ENCODE results near the gene SMAD6. TPM values are rescaled to one million over a fixed set of nuclear protein-coding genes. Genes with fewer than 3 reads are reported as not detected.

Gene SMAD6
- total and polyA plus RNA-seq, 2 experiments from 2014 or later: 3.6 to 32.9 TPM

DNA sequence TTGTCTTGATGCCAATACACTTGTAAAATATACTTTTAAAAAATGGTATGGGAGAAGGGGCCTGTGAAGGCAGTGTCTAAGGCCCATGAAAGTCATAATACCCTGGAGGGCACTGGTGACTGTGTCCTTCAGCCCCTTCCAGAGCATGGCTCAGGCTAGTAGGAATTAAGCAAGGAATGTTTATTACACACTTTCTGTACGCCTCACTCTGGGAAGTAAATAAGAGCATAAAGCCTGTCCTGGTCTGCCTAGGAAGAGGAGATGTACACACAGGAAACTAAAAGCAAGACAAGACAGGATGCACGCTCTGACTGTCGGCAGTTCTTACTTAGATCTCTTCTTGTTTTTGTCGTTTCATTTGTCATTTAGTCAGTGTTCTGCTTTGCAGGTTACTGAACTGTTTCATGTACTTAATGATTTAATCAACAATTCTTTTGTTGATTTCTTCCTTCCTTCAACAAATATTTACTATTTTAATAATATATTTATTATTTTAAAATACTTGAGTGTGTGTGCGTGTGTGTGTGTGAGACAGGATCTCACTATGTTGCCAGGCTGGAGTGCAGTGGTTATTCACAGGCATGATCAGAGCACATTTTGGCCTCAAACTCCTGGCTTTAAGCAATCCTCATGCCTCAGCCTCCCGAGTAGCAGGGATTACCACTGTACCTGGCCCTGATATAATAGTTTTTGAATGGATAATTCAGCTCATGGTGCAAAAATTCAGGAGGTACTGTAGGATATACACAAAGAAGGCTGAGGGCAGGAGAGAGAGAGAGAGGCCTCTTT lies 9.0 kb upstream of the SMAD6 start:
- Histone ChIP-seq H2AFZ (no peak overlapping the region), H3K27ac (no peak overlapping the region), H3K9me3 (ENCODE audit: low read depth) (no peaks in the 10 kb centered on the region), H3K79me2 (ENCODE audit: insufficient read depth) (no peaks in the 10 kb centered on the region), H3K9me2 (ENCODE audit: insufficient read depth) (no peaks in the 10 kb centered on the region), H3K27me3 (replicated peaks; ENCODE audit: insufficient read depth) (no peaks in the 10 kb centered on the region), H4K20me1 (ENCODE audit: insufficient read depth) (no peaks in the 10 kb centered on the region), H3K4me1 (ENCODE audit: insufficient read depth) (0 out of 2 replicates have a peak, but pooled peaks cover under 1% of the 10 kb centered on the region), H3K9ac (no peak overlapping the region), H3F3A (ENCODE audit: insufficient read depth) (no peaks in the 10 kb centered on the region), H3K4me2 (ENCODE audit: unreplicated experiment) (no peak overlapping the region), H3K4me3 (no peak overlapping the region), H3K36me3 (ENCODE audit: low read depth) (no peaks in the 10 kb centered on the region)
- in situ Hi-C loops (cut with MboI): loop anchor here (10.0 kb wide), 1 partner anchor 78 kb away; no protein-coding TSS in a partner anchor
- DNase-seq: no peak
- WGBS, 2 experiments (ENCODE audit: low coverage in 1 of 2, low lambda C conversion rate in 2 of 2, missing lambda C conversion rate in 2 of 2): 72 to 75% methylated on average over 6 of the region's 6 CpGs
- no peak for TF ChIP-seq EZH2 (IDR thresholded peaks at IDR 0.05; ENCODE audit: insufficient read depth, poor library complexity, severe bottlenecking)
- TF ChIP-seq EZH2phosphoT487 (IDR thresholded peaks at IDR 0.05; ENCODE audit: insufficient read depth, low read depth): no peak

GRCh38 chr15:66696770-66697169 lies 5.3 kb upstream of the SMAD6 start:
- H4K20me1 ChIP-seq (ENCODE audit: insufficient read depth): no peaks in the 10 kb centered on the region
- H3K9ac ChIP-seq: no peak overlapping the region
- in situ Hi-C loops (cut with MboI): loop anchor here (10.0 kb wide), 1 partner anchor 82 kb away; no protein-coding TSS in a partner anchor

DNA sequence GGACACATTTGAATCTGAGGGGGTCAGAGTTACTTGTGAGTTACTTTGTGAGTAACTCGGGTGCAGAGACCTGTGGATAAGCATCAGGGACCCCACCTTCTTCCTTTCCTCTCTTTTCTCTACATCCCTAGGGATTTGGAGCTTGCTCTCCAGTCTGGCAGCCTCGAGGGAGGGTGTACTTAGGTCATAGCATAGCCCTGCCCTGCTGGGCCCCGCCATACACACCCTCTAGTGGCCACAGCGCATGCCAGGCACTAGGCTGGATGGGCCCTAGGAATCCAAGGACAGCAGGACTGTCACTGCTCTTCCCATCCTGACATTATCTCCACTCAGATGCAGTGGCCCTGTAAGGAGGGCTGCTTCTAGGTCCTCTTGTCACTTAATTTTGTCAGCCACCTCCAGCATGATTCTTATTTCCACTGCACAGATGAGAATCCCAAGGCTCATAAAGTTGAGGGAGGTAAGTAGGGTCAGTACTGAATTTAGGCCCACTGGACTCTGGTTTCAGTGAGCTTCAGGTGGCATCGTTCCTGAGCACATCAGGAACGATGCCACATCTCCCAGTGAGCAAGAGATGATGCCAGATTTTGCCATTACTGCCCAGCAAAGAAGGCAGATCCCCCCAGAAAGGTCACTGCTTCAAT lies 3.6 kb upstream of the SMAD6 start:
- DNase-seq: peak; percentile 95
- Histone ChIP-seq H3F3A (ENCODE audit: insufficient read depth) (no peaks in the 10 kb centered on the region), H3K4me2 (ENCODE audit: unreplicated experiment) (no peak overlapping the region), H3K9me2 (ENCODE audit: insufficient read depth) (no peaks in the 10 kb centered on the region), H3K4me3 (no peak overlapping the region), H3K27me3 (replicated peaks; ENCODE audit: insufficient read depth) (no peaks in the 10 kb centered on the region), H3K4me1 (ENCODE audit: insufficient read depth) (0 out of 2 replicates have a peak, but pooled peaks cover 7% of the 10 kb centered on the region), H3K9ac (no peak overlapping the region), H3K79me2 (ENCODE audit: insufficient read depth) (peaks cover 12% of the 10 kb centered on the region), H3K27ac (no peak overlapping the region), H3K9me3 (ENCODE audit: low read depth) (no peaks in the 10 kb centered on the region), H2AFZ (no peak overlapping the region), H3K36me3 (ENCODE audit: low read depth) (no peaks in the 10 kb centered on the region), H4K20me1 (ENCODE audit: insufficient read depth) (no peaks in the 10 kb centered on the region)
- in situ Hi-C loops (cut with MboI): loop anchor here (10.0 kb wide), 1 partner anchor 84 kb away; no protein-coding TSS in a partner anchor
- 7 to 11% methylated on average over 6 of the region's 6 CpGs for WGBS, 2 experiments (ENCODE audit: low coverage in 1 of 2, low lambda C conversion rate in 2 of 2, missing lambda C conversion rate in 2 of 2)
- TF ChIP-seq EZH2phosphoT487 (IDR thresholded peaks at IDR 0.05; ENCODE audit: insufficient read depth, low read depth): no peak
- TF ChIP-seq EZH2 (IDR thresholded peaks at IDR 0.05; ENCODE audit: insufficient read depth, poor library complexity, severe bottlenecking): no peak

More at GRCh38 chr15:66696770-66697169, 5.3 kb upstream of the SMAD6 start:
- Histone ChIP-seq H3K79me2 (ENCODE audit: insufficient read depth) (no peaks in the 10 kb centered on the region), H3F3A (ENCODE audit: insufficient read depth) (no peaks in the 10 kb centered on the region), H3K9me3 (ENCODE audit: low read depth) (no peaks in the 10 kb centered on the region), H3K27me3 (replicated peaks; ENCODE audit: insufficient read depth) (no peaks in the 10 kb centered on the region), H2AFZ (no peak overlapping the region), H3K4me2 (ENCODE audit: unreplicated experiment) (no peak overlapping the region), H3K4me1 (ENCODE audit: insufficient read depth) (0 out of 2 replicates have a peak, but pooled peaks cover 7% of the 10 kb centered on the region), H3K9me2 (ENCODE audit: insufficient read depth) (no peaks in the 10 kb centered on the region), H3K4me3 (no peak overlapping the region), H3K36me3 (ENCODE audit: low read depth) (no peaks in the 10 kb centered on the region), H3K27ac (no peak overlapping the region)
- no peak for TF ChIP-seq EZH2 (IDR thresholded peaks at IDR 0.05; ENCODE audit: insufficient read depth, poor library complexity, severe bottlenecking)
- TF ChIP-seq EZH2phosphoT487 (IDR thresholded peaks at IDR 0.05; ENCODE audit: insufficient read depth, low read depth): no peak
- DNase-seq: no peak
- WGBS, 2 experiments (ENCODE audit: low coverage in 1 of 2, low lambda C conversion rate in 2 of 2, missing lambda C conversion rate in 2 of 2): 79 to 83% methylated on average over 4 of the region's 4 CpGs

GRCh38 chr15:66698971-66699370 lies 3.1 kb upstream of the SMAD6 start:
- TF ChIP-seq EZH2 (IDR thresholded peaks at IDR 0.05; ENCODE audit: insufficient read depth, poor library complexity, severe bottlenecking) (no peak), EZH2phosphoT487 (IDR thresholded peaks at IDR 0.05; ENCODE audit: insufficient read depth, low read depth) (no peak)
- Histone ChIP-seq H3K4me2 (ENCODE audit: unreplicated experiment) (no peak overlapping the region), H3K4me1 (ENCODE audit: insufficient read depth) (0 out of 2 replicates have a peak, but pooled peaks cover 7% of the 10 kb centered on the region), H3K27ac (no peak overlapping the region), H4K20me1 (ENCODE audit: insufficient read depth) (no peaks in the 10 kb centered on the region), H3K9ac (no peak overlapping the region), H2AFZ (no peak overlapping the region), H3K4me3 (no peak overlapping the region), H3K9me3 (ENCODE audit: low read depth) (no peaks in the 10 kb centered on the region), H3K27me3 (replicated peaks; ENCODE audit: insufficient read depth) (no peaks in the 10 kb centered on the region), H3K79me2 (ENCODE audit: insufficient read depth) (peaks cover 17% of the 10 kb centered on the region), H3K36me3 (ENCODE audit: low read depth) (no peaks in the 10 kb centered on the region), H3F3A (ENCODE audit: insufficient read depth) (no peaks in the 10 kb centered on the region), H3K9me2 (ENCODE audit: insufficient read depth) (no peaks in the 10 kb centered on the region)
- WGBS, 2 experiments (ENCODE audit: low coverage in 1 of 2, low lambda C conversion rate in 2 of 2, missing lambda C conversion rate in 2 of 2): 60 to 62% methylated on average over 6 of the region's 6 CpGs
- no peak for DNase-seq
- in situ Hi-C loops (cut with MboI): loop anchor here (10.0 kb wide), 1 partner anchor 84 kb away; no protein-coding TSS in a partner anchor
